Stimulated activated CD8-positive, alpha-beta memory T cell treated with anti-CD3 and anti-CD28 coated beads, Interleukin-12 subunit alpha, Interleukin-12 subunit beta, amount 100 ng/mL, for 4 hours (primary cell): ENCODE data around the gene ANO2.

Experiments used
- DNase-seq: peaks from one replicate; pipeline ENCODE4 v3.0.0-alpha.2; 2020; ENCODE audit warnings: low read depth

Gene ANO2

GRCh38 chr12:5577741-5578140 lies 367.3 kb downstream of the ANO2 start:
- DNase-seq: no peak

DNA sequence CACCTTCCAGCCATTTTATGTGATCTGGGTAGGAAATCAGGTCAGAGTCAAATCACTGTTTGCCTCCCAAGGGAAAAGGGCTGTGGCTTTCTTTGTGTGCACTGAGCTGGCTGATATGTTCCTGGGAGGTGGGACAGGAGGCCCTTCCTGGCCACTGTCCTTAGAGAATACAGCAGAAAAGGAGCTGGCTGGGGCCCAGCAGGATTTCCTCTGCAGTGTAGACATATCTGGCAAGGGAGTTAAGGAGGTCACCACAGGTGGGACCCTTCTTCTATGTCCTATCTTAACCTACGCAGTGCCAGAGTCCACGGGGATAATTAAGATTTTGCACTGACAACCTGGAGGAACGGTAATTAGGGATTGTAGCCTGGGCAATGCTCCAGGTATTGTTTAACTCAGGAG lies 367.8 kb downstream of the ANO2 start:
- no peak for DNase-seq

DNA sequence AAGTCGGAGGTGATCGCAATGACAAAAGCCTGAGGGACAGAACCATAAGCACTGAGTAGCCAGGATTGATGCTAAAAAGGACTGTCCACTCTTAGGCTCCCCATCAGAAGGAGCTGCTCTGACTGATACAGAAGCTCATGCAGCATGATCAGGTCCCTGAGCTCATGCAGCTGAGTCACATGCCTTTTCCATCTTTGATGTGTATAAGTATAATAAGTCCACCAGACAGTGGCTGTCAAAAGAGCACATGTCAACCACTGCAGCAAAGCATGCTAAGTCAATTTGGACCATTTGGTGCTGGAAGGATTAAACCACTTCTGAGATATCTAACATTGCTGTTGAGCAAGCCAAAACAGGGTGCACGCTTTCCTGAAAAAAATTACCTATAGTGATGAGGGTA lies 369.1 kb downstream of the ANO2 start:
- DNase-seq: no peak

DNA sequence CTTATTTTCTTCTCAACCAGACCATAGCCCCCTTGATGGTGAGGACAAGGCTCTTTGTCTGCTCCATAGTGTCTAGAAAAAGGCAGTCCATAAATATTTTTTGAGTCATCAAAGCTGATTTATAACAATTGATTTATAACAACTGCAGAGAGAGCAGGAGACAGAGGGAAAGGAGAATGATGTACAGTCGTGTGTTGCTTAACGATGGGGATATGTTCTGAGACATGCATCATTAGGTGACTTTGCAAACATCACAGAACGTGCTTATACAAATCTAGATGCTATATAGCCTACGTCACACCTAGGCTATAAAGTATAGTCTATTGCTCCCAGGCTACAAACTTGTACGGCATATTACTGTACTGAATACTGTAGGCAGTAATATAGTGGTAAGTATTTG lies 369.8 kb downstream of the ANO2 start:
- DNase-seq: no peak

DNA sequence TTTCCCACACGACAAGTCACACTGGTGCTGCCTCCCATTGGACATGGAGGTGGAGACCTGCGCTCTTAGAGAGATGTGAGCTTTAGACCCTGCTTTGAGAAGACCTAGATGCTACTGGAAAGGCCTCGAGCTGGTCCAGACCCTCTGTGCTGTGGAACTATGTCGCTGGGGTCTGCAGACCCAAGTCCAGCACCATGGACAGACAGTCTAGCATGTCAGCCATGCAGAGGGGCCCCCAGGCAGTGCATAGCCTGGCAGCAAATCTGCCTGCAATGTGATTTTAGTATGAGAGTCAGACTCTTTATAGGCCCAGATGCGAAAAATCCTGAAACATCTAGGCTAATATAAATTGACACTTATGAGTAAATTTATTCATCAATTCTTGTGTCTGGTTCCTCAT lies 371.7 kb downstream of the ANO2 start:
- DNase-seq: no peak

- DNase-seq: no peak
These were observed 373.9 kb downstream of the ANO2 start for GRCh38 chr12:5571115-5571514.

GRCh38 chr12:5570416-5570815 lies 374.6 kb downstream of the ANO2 start:
- DNase-seq: no peak

- DNase-seq: no peak
These were observed 376.6 kb downstream of the ANO2 start for GRCh38 chr12:5568325-5568981.

GRCh38 chr12:5567016-5567725 lies 377.9 kb downstream of the ANO2 start:
- no peak for DNase-seq

GRCh38 chr12:5565933-5566599 lies 379.0 kb downstream of the ANO2 start:
- no peak for DNase-seq

GRCh38 chr12:5562581-5562980 lies 382.5 kb downstream of the ANO2 start:
- no peak for DNase-seq

DNA sequence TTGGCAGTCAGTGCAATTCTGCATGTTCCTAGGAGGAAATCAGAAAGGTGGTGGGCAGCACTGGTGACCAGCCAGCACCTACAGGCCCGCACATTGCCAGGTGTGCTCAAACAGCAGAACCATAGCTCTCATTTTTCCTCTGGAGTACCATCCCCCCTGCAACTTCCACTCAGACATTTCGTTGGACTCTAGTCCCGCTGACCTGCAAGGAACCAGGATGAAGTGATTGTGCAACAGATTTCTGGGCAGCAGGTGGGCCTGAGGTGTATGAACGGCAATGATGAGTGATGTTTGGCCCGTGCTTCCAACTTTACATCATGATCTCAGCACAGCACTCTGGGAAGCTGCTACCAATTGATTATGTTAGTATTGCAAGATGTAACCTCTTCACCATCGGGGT lies 383.2 kb downstream of the ANO2 start:
- DNase-seq: no peak

GRCh38 chr12:5561057-5561456 lies 384.0 kb downstream of the ANO2 start:
- DNase-seq: no peak

DNA sequence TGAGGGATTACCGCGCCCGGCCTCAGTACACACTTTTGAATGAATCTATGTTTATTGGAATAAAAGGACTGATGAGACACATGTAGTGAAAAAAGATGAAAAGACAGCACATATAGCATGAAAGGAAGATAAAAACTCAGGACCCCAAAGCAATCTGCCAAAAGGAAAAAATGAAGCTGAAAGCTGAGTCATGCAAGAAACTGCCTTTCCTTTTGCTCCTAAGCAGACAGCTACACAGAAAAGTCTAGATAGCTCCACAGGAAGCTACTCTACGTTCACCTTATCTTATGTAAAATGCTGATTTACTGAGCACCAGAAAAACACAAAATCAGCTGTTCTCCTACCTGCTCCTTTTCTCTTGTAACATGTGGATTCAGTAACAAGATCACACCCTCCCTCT lies 384.8 kb downstream of the ANO2 start:
- no peak for DNase-seq

- no peak for DNase-seq
These were observed 387.2 kb downstream of the ANO2 start for GRCh38 chr12:5557906-5558305.

DNA sequence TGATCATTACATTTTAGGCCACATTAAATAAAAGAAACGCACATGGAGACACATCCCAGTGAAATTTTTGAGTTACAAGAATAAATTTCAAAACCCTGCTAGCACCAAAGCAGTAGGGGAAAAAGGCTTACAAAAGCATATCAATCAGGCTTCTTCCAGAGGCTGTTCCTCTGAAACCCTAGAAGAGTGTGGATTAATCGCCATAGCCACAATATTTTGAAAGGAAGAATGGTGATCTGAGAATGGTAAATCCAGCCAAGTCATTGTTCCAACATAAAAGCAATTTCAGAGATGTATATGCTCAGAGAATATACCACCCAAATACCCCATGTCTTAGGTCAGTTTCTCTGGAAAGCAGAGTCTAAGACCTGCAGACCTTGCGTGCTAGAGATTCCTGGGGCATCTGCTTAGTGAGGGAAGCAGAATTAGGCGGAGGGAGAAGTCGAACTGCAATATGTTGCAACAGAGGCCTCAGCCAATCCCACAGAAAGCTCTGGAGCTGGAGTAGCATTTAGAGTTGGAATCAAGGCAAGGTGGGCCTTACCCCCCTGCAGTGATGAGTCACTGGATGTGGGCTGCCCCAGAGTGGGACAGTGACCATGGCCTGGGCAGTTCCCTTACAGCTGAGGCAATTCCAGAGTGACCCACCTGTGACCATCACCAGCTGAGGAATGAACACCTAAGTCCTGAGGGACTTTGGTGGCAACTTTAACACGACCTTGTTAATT lies 387.9 kb downstream of the ANO2 start:
- DNase-seq: no peak

GRCh38 chr12:5556033-5556614 lies 388.9 kb downstream of the ANO2 start:
- no peak for DNase-seq

- no peak for DNase-seq
These were observed 390.3 kb downstream of the ANO2 start for GRCh38 chr12:5554711-5555110.

DNA sequence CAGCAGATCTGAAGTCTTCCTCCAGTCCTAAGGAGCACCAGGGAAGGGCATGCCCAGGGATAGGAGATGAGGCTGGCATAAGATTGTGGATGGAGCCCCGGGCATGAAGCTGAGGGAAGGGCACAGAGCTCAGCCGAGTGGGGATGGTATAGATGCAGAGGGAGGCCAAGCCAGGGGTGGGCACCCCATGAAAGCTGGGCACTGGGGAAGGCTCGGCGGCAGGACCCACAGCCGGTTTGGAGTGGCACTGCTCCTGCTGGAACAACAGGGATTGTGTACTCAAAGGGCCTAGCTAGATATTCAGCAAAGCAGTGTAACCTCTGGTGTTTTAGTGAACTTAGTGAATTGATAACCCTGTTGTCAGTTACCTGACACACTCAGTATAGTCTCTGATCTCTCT lies 396.0 kb downstream of the ANO2 start:
- DNase-seq: no peak

DNA sequence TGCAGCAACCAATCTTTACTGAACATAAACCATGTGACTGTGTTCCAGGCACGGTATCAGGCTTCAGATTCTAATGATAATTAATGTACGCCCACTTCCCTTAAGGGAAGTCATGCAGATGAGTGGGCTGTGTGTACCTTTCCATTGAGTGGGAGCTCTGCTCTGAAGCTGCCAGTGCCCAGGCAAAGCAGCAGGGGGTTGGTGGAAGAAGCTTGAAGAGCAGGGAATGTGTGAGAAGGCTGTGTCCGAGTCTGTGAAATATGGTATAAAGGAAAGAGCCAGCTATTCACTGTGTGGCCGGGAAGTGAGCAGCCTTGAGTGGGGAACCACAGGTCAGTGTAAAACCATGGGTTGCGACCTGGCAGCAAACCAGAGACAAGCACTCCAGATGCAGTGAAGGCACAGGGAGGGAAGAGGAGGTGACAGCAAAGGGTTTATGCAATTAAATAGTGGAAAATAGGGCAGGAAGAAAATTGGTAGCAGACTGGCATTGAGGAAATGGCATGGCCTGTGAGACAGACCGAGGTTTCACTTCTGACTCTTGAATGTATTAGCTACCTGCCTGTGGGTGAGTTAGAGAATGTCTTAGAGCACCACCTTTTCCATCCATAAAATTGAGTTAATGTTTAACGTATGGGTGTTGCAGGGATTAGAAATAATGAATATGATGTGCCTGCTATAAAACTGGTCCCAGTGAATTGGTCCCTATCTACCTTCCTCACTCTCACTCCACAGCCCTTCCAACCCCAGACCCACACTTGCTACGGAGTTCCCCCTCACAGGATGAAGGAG lies 396.7 kb downstream of the ANO2 start:
- no peak for DNase-seq

DNA sequence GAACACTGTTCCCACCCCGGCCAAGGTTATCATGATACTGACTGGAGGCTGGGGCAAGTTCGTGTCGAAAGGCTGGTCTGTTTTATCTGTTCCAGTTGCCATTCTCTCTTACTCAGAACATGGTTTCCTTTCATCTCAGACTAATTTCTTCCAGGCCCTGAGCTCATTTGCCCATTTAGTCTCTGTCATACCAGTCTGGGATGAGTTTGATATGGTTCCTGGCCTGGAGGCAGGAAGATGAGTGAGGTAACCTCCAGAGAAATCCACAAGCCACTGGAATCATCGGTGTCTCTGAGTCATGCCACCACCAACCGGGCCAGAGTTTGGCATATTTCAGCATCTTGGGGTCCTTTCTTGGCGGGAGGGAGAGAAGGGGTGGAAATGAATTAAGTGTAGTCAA lies 398.4 kb downstream of the ANO2 start:
- no peak for DNase-seq

DNA sequence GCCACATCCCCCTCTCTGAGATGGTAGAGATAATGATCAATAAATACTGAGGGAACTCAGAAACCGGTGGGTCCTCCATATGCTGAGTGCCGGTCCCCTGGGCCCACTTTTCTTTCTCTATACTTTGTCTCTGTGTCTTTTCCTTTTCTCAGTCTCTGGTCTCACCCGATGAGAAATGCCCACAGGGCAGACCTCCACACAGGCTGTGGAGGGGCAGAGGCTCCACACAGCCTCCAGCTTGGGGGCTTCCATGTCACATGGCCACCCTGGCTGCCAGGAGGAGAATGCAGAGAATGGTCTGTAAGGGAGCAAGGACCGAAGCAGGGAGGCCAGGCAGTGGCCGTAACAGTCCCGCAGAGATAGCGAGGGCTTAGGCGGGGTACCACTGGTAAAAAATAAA lies 407.3 kb downstream of the ANO2 start:
- DNase-seq: no peak
